ENCODE measurements around the gene ADAMTS8. TPM values are rescaled to one million over a fixed set of nuclear protein-coding genes. Genes with fewer than 3 reads are reported as not detected.

ADAMTS8 gene, protein sequence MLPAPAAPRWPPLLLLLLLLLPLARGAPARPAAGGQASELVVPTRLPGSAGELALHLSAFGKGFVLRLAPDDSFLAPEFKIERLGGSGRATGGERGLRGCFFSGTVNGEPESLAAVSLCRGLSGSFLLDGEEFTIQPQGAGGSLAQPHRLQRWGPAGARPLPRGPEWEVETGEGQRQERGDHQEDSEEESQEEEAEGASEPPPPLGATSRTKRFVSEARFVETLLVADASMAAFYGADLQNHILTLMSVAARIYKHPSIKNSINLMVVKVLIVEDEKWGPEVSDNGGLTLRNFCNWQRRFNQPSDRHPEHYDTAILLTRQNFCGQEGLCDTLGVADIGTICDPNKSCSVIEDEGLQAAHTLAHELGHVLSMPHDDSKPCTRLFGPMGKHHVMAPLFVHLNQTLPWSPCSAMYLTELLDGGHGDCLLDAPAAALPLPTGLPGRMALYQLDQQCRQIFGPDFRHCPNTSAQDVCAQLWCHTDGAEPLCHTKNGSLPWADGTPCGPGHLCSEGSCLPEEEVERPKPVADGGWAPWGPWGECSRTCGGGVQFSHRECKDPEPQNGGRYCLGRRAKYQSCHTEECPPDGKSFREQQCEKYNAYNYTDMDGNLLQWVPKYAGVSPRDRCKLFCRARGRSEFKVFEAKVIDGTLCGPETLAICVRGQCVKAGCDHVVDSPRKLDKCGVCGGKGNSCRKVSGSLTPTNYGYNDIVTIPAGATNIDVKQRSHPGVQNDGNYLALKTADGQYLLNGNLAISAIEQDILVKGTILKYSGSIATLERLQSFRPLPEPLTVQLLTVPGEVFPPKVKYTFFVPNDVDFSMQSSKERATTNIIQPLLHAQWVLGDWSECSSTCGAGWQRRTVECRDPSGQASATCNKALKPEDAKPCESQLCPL
- total RNA-seq (2013; cell fraction: nucleolus; rRNA removed), result not detected in 2 replicates
- total RNA-seq (2014; rRNA removed) (not detected in 2 replicates), total RNA-seq (2014; rRNA removed; fragmentation: Illumina TruSeq; extraction: Trizol) (not detected in 2 replicates), total RNA-seq (2021) (not detected in 2 replicates), polyA plus RNA-seq (2011; rRNA removed) (not detected in 2 replicates), polyA plus RNA-seq (2014; fragmentation: Illumina TruSeq; extraction: Trizol) (not detected in 2 replicates), polyA plus RNA-seq (2014; fragmentation: Nextera tagmentation; extraction: Ambion mirVana) (not detected), polyA plus RNA-seq (2014; rRNA removed) (not detected in 2 replicates), polyA plus RNA-seq (2016; fragmentation: Nextera tagmentation; extraction: Ambion mirVana) (not detected), polyA minus RNA-seq (2011; rRNA and poly(A)+ RNA removed) (not detected in 2 replicates), Bru-seq, nascent RNA (not detected), BruChase-seq, experiment 1, labeled RNA remaining after a 6-hour chase (not detected), BruChase-seq, experiment 2, labeled RNA remaining after a 2-hour chase (not detected)
- polyA plus RNA-seq (2011; ENCODE audit: low read depth), result not detected
- not detected in 2 replicates for polyA plus RNA-seq (2011; cell fraction: cytosol; rRNA removed)
- polyA plus RNA-seq (2011; cell fraction: nucleus; rRNA removed), result not detected in 2 replicates
- not detected in 2 replicates for polyA plus RNA-seq (2012)
- polyA minus RNA-seq (2011; cell fraction: cytosol; rRNA and poly(A)+ RNA removed), result not detected in 2 replicates
- polyA minus RNA-seq (2011; cell fraction: nucleus; rRNA and poly(A)+ RNA removed), result not detected in 2 replicates
- long read RNA-seq, experiment 1, result 0 reads
- long read RNA-seq, experiment 2, result 0 reads

DNA sequence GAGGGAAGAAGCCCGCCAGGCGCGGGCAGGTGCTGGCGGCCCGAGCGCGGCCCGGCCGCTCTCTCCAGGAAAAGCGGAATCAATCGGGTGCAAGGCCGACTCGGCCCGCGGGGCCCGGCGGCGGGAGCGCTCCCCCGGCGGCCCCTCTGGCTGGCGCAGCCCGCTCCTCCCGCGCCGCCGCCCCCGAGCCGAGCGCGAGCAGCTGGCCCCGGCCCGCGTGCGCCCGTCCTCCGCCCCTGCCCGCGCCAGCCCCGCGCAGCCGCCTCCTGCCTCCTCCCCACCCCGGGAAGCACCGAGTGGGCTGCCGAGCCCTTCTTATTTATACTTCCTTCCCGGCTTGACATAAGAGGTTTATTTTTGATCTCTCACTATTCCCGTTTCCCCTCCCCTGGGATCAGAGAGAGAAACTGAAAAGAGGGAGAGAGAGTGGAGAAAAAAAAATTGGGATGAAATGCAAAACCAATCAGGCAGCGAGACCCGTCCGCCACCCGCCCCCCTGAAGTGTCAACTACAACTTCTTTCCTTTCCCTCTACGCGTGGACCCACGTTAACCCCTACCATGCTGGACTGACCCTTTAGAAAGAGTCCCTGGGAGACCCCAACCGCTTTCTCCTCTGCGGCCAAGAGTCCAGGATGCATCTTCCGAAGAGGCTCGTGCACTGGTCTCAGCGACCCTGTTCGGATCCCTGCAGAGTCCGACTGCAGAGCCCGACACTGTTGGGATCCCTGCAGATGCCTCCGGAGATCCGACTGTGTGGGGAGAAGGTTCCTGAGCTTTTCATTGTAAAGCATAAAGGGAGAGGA is at the start of gene ADAMTS8:
Gene ADAMTS8, minus strand, starts transcription at position 294 of the 804 bp plus-strand sequence. CDS start 323 bp downstream, outside the sequence.
- ATAC-seq, result no peak
- no peak for TF ChIP-seq FOXK2 (IDR thresholded peaks at IDR 0.05)
- no peak for TF ChIP-seq POLR2AphosphoS5 (IDR thresholded peaks at IDR 0.05; ENCODE audit: low read length)
- no peak for TF ChIP-seq SREBF2 (IDR thresholded peaks at IDR 0.05; ENCODE audit: low read length)
- no peak for TF ChIP-seq PAX8 (IDR thresholded peaks at IDR 0.05)
- TF ChIP-seq, protein P1, sequence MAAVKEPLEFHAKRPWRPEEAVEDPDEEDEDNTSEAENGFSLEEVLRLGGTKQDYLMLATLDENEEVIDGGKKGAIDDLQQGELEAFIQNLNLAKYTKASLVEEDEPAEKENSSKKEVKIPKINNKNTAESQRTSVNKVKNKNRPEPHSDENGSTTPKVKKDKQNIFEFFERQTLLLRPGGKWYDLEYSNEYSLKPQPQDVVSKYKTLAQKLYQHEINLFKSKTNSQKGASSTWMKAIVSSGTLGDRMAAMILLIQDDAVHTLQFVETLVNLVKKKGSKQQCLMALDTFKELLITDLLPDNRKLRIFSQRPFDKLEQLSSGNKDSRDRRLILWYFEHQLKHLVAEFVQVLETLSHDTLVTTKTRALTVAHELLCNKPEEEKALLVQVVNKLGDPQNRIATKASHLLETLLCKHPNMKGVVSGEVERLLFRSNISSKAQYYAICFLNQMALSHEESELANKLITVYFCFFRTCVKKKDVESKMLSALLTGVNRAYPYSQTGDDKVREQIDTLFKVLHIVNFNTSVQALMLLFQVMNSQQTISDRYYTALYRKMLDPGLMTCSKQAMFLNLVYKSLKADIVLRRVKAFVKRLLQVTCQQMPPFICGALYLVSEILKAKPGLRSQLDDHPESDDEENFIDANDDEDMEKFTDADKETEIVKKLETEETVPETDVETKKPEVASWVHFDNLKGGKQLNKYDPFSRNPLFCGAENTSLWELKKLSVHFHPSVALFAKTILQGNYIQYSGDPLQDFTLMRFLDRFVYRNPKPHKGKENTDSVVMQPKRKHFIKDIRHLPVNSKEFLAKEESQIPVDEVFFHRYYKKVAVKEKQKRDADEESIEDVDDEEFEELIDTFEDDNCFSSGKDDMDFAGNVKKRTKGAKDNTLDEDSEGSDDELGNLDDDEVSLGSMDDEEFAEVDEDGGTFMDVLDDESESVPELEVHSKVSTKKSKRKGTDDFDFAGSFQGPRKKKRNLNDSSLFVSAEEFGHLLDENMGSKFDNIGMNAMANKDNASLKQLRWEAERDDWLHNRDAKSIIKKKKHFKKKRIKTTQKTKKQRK (IDR thresholded peaks at IDR 0.05; ENCODE audit: low read depth, low read length), result no peak
- TF ChIP-seq, protein P2, sequence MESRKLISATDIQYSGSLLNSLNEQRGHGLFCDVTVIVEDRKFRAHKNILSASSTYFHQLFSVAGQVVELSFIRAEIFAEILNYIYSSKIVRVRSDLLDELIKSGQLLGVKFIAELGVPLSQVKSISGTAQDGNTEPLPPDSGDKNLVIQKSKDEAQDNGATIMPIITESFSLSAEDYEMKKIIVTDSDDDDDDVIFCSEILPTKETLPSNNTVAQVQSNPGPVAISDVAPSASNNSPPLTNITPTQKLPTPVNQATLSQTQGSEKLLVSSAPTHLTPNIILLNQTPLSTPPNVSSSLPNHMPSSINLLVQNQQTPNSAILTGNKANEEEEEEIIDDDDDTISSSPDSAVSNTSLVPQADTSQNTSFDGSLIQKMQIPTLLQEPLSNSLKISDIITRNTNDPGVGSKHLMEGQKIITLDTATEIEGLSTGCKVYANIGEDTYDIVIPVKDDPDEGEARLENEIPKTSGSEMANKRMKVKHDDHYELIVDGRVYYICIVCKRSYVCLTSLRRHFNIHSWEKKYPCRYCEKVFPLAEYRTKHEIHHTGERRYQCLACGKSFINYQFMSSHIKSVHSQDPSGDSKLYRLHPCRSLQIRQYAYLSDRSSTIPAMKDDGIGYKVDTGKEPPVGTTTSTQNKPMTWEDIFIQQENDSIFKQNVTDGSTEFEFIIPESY (IDR thresholded peaks at IDR 0.05), result no peak
- TF ChIP-seq NR2F1 (conservative IDR thresholded peaks at IDR 0.05), result no peak
- TF ChIP-seq KLF5 (IDR thresholded peaks at IDR 0.05; ENCODE audit: partially characterized antibody), result no peak
- TF ChIP-seq, protein P3, sequence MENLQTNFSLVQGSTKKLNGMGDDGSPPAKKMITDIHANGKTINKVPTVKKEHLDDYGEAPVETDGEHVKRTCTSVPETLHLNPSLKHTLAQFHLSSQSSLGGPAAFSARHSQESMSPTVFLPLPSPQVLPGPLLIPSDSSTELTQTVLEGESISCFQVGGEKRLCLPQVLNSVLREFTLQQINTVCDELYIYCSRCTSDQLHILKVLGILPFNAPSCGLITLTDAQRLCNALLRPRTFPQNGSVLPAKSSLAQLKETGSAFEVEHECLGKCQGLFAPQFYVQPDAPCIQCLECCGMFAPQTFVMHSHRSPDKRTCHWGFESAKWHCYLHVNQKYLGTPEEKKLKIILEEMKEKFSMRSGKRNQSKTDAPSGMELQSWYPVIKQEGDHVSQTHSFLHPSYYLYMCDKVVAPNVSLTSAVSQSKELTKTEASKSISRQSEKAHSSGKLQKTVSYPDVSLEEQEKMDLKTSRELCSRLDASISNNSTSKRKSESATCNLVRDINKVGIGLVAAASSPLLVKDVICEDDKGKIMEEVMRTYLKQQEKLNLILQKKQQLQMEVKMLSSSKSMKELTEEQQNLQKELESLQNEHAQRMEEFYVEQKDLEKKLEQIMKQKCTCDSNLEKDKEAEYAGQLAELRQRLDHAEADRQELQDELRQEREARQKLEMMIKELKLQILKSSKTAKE (IDR thresholded peaks at IDR 0.05; ENCODE audit: low read depth, poor library complexity, severe bottlenecking), result no peak

More for the DNA sequence above, at the start of gene ADAMTS8:
- Histone ChIP-seq H3K9me3 (replicated peaks; ENCODE audit: control insufficient read depth, insufficient read depth, low read length) (no peaks in the 10 kb centered on the region), H3K4me3 (no peak within 1 kb of the TSS), H4K20me1 (ENCODE audit: control insufficient read depth, insufficient read depth) (no peaks in the 10 kb centered on the region; the same call in 1 of the 2 replicates), H3K9ac (ENCODE audit: control insufficient read depth, insufficient read depth, low read length) (no peak within 1 kb of the TSS), H2AFZ (ENCODE audit: control insufficient read depth, low read depth, low read length) (no peak within 1 kb of the TSS), H3K36me3 (ENCODE audit: control insufficient read depth in 2 of 2, insufficient read depth in 2 of 2, low read length in 1 of 2) (no peaks in the 10 kb centered on the region), H3K27ac (ENCODE audit: control insufficient read depth, insufficient read depth) (no peak within 1 kb of the TSS), H3K4me2 (ENCODE audit: control insufficient read depth, insufficient read depth) (no peak within 1 kb of the TSS), H3K4me1 (ENCODE audit: control insufficient read depth, insufficient read depth, low read length) (no peaks in the 10 kb centered on the region), H3K79me2 (ENCODE audit: control insufficient read depth, insufficient read depth, low read length) (no peaks in the 10 kb centered on the region), H3K27me3 (replicated peaks in 1 of 2; ENCODE audit: control insufficient read depth in 2 of 2, insufficient read depth in 2 of 2, low read length in 1 of 2) (peaks cover 15% of the 10 kb centered on the region in 2 experiments)
- in situ Hi-C loops (cut with MboI) (loop anchor here (10.0 kb wide), 1 partner anchor 214 kb away; no protein-coding TSS in a partner anchor), intact Hi-C loops (cut with micrococcal nuclease; ENCODE audit: unreplicated experiment) (no loop called here)
- FAIRE-seq, result no peak
- ChIA-PET RAD21 (ENCODE audit: unreplicated experiment) (interaction anchor here (7.3 kb wide), 1 partner anchor 432 kb away, joined by 132 read pairs; no protein-coding TSS in a partner anchor), SMC1A (ENCODE audit: uncharacterized antibody, unreplicated experiment) (interaction anchor here (0.8 to 9.8 kb wide), 2 partner anchors 432 to 466 kb away, joined by 3 to 177 read pairs; no protein-coding TSS in a partner anchor), CTCF (interaction anchor here (5.4 to 8.2 kb wide), 2 partner anchors 216 to 433 kb away, joined by 50 to 295 read pairs; no protein-coding TSS in a partner anchor), POLR2A (no interaction called here)
- BruUV-seq (replicated peaks), result no TSS peak
- DNase-seq (ENCODE audit: low read depth, low spot score), result no peak
- 7% methylated on average over 26 of the region's 64 CpGs for WGBS (ENCODE audit: insufficient coverage, insufficient replicate concordance, low lambda C conversion rate, missing lambda C conversion rate)
